GM12878 (cell line): ENCODE data around the gene A2ML1.

ENCODE experiments used
- BHLHE40 ChIP-seq, 2 experiments: fragments of 450-650 bp in 1 of 2; IDR thresholded peaks; 2 replicates each; pipeline ENCODE4 v1.6.1; 2011 to 2017; ENCODE audit warnings: low read depth in 2 of 2, borderline replicate concordance in 1 of 2, improper control_type of control experiment in 1 of 2, low read length in 1 of 2, mild to moderate bottlenecking in 1 of 2
- CHD2 ChIP-seq: IDR thresholded peaks from 2 replicates; pipeline ENCODE4 v1.6.1; 2011; ENCODE audit warnings: low read depth, low read length, improper control_type of control experiment, borderline replicate concordance
- CTCF ChIP-seq, 3 experiments: IDR thresholded peaks in 2 of 3; conservative IDR thresholded peaks in 1 of 3; 2 replicates each; pipeline ENCODE4 v1.5.1; 2011; ENCODE audit warnings: low read depth in 3 of 3, low read length in 3 of 3, mild to moderate bottlenecking in 3 of 3, control low read depth in 2 of 3, moderate library complexity in 2 of 3, inconsistent platforms in 1 of 3, mixed read lengths in 1 of 3; ENCODE audit not compliant: control insufficient read depth in 2 of 3, insufficient read depth in 1 of 3; ENCODE audit errors: extremely low read depth in 1 of 3
- E2F4 ChIP-seq: IDR thresholded peaks from 2 replicates; pipeline ENCODE4 v1.6.1; 2012; ENCODE audit warnings: low read depth, low read length, improper control_type of control experiment
- POLR2A ChIP-seq: IDR thresholded peaks from 2 replicates; pipeline ENCODE4 v1.6.1; 2011; ENCODE audit warnings: low read depth, mild to moderate bottlenecking, low read length

DNA sequence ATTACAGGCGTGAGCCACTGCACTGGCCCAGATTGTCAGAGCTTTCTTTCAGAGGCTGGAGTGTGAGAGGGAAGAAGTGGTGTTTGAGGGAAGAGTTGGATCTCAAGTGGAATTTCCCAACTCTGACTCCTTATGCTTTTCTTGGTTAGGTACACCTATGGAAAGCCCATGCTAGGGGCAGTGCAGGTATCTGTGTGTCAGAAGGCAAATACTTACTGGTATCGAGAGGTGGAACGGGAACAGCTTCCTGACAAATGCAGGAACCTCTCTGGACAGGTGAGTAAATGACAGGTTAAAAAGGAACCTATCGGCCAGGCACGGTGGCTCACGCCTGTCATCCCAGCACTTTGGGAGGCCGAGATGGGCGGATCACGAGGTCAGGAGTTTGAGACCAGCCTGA is 14.9 kb downstream of the A2ML1 start:
- TF ChIP-seq E2F4 (no peak), CTCF (IDR thresholded peaks at IDR 0.05 in 2 of 3, conservative IDR thresholded peaks at IDR 0.05 in 1 of 3; ENCODE audit: control insufficient read depth in 2 of 3, extremely low read depth in 1 of 3, insufficient read depth in 1 of 3, low read depth in 3 of 3, low read length in 3 of 3) (no peak), BHLHE40 (IDR thresholded peaks at IDR 0.05; ENCODE audit: borderline replicate concordance in 1 of 2, low read depth in 2 of 2, low read length in 1 of 2) (no peak), CHD2 (no peak), POLR2A (no peak)
